Progenitor cell of endocrine pancreas (in vitro differentiated cells): Measurements from ENCODE around the gene MSMP. TPM values are rescaled to one million over a fixed set of nuclear protein-coding genes. Genes with fewer than 3 reads are reported as not detected.

Source experiments
- DNase-seq: peaks from one replicate; pipeline ENCODE4 v3.0.0; 2021; ENCODE audit warnings: low spot score; ENCODE audit not compliant: unreplicated experiment
- H3K27ac Mint-ChIP-seq: 2 replicates; pipeline ENCODE4 v1.8.0; 2021; ENCODE audit warnings: mild to moderate bottlenecking, moderate library complexity, mixed read lengths
- H3K27me3 Mint-ChIP-seq: 2 replicates; pipeline ENCODE4 v1.8.0; 2021; ENCODE audit warnings: mixed read lengths
- H3K36me3 Mint-ChIP-seq: 2 replicates; pipeline ENCODE4 v1.8.0; 2022; ENCODE audit warnings: mixed read lengths; ENCODE audit not compliant: insufficient read depth
- H3K4me1 Mint-ChIP-seq: 2 replicates; pipeline ENCODE4 v1.8.0; 2021; ENCODE audit warnings: low read depth, mixed read lengths
- H3K4me3 Mint-ChIP-seq: 2 replicates; pipeline ENCODE4 v1.8.0; 2021; ENCODE audit warnings: low read depth, mild to moderate bottlenecking, moderate library complexity, mixed read lengths
- H3K9me3 Mint-ChIP-seq: 2 replicates; pipeline ENCODE4 v1.8.0; 2021; ENCODE audit warnings: low read depth, mixed read lengths
- CTCF ChIP-seq: fragments of 200-600 bp; sonication (generic); IDR thresholded peaks from one replicate; pipeline ENCODE4 v1.5.0; 2021; ENCODE audit warnings: antibody characterized with exemption, mild to moderate bottlenecking; ENCODE audit not compliant: unreplicated experiment
- total RNA-seq: library from RNA; stranded (reverse); gene quantifications from 2 replicates; pipeline ENCODE4 v1.2.1, GENCODE V29; 2021

Gene MSMP
- total RNA-seq, 1 donor from 2014 or later: not detected

GRCh38 chr9:35723426-35723825 is 30.6 kb downstream of the MSMP start:
- H3K4me1 Mint-ChIP-seq: peaks cover 4% of the 10 kb centered on the region
- H3K9me3 Mint-ChIP-seq: no peaks in the 10 kb centered on the region
- H3K36me3 Mint-ChIP-seq: peaks cover 25% of the 10 kb centered on the region
- TF ChIP-seq CTCF: no peak
- no peaks in the 10 kb centered on the region for H3K27me3 Mint-ChIP-seq
- DNase-seq: no peak
- no peak overlapping the region for H3K4me3 Mint-ChIP-seq
- H3K27ac Mint-ChIP-seq: no peak overlapping the region

- Mint-ChIP-seq H3K4me1 (no peaks in the 10 kb centered on the region), H3K27ac (no peak overlapping the region), H3K9me3 (no peaks in the 10 kb centered on the region), H3K27me3 (no peaks in the 10 kb centered on the region), H3K4me3 (no peak overlapping the region), H3K36me3 (peaks cover 30% of the 10 kb centered on the region)
- no peak for TF ChIP-seq CTCF
- DNase-seq: no peak
Observed at GRCh38 chr9:35719546-35719945, 34.5 kb downstream of the MSMP start.

GRCh38 chr9:35718721-35719511 is 35.2 kb downstream of the MSMP start:
- Mint-ChIP-seq H3K4me3 (no peak overlapping the region), H3K9me3 (no peaks in the 10 kb centered on the region), H3K27me3 (no peaks in the 10 kb centered on the region), H3K36me3 (peaks cover 29% of the 10 kb centered on the region), H3K27ac (no peak overlapping the region), H3K4me1 (no peaks in the 10 kb centered on the region)
- no peak for DNase-seq
- TF ChIP-seq CTCF: no peak

GRCh38 chr9:35717132-35717870 is 36.8 kb downstream of the MSMP start:
- Mint-ChIP-seq H3K27me3 (no peaks in the 10 kb centered on the region), H3K9me3 (no peaks in the 10 kb centered on the region), H3K36me3 (peaks cover 30% of the 10 kb centered on the region), H3K4me3 (no peak overlapping the region), H3K27ac (no peak overlapping the region), H3K4me1 (no peaks in the 10 kb centered on the region)
- TF ChIP-seq CTCF: no peak
- no peak for DNase-seq

- H3K27me3 Mint-ChIP-seq: no peaks in the 10 kb centered on the region
- H3K4me3 Mint-ChIP-seq: no peak overlapping the region
- H3K4me1 Mint-ChIP-seq: no peaks in the 10 kb centered on the region
- H3K36me3 Mint-ChIP-seq: peaks cover 21% of the 10 kb centered on the region
- no peak for TF ChIP-seq CTCF
- no peak overlapping the region for H3K27ac Mint-ChIP-seq
- no peak for DNase-seq
- H3K9me3 Mint-ChIP-seq: no peaks in the 10 kb centered on the region
Observed at GRCh38 chr9:35716230-35716629, 37.8 kb downstream of the MSMP start.
